DMS 273 (cell line): ENCODE results near the gene ZBED6.
"Not testable (repeated sequence)": the region's sequence is repeated elsewhere in the genome, so short reads cannot be mapped to it uniquely, and the experiment has no call there.

ENCODE experiments used
- DNase-seq: peaks from one replicate; lab custom pipeline; 2025; ENCODE audit not compliant: unreplicated experiment; lab: John Stamatoyannopoulos, UW

ZBED6 gene

GRCh38 chr1:203778789-203779188, 16.6 kb upstream of the ZBED6 start:
- DNase-seq: no peak

DNA sequence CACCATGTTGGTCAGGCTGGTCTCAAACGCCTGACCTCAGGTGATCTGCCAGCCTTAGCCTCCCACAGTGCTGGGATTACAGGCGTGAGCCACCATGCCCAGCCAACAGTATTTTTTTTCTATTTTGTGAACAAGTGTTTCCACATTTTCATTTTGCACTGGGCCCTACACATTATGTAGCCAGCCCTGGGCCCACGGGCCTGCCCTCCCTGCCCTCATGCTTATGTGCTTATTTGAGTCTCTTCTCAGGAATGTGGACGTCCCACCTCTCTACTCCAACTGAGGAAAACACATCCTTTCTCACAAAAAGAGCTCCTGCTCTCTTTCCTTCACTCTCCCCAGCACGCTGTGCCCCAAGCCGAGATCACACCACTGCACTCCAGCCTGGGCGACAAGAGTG, 13.5 kb upstream of the ZBED6 start:
- no peak for DNase-seq

DNA sequence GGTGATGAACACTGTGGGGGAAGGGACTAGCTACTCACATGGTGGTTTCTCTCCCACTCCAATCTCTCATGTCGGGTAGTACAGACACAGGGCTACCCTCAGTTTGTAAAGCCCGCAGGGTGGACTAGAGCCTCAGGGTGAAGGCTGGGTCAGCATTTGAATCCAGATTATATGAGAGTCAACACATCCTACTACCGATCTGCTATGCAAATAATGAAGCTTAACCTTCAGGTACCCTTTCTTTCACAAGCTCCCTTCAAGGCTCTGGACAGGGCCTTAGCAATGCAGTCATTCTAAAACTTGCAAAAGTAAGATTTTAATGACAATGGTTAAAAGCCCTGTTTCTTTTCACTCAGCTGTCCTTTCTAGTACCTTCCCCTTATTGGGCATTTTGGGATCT, 5.5 kb upstream of the ZBED6 start:
- DNase-seq: no peak

DNA sequence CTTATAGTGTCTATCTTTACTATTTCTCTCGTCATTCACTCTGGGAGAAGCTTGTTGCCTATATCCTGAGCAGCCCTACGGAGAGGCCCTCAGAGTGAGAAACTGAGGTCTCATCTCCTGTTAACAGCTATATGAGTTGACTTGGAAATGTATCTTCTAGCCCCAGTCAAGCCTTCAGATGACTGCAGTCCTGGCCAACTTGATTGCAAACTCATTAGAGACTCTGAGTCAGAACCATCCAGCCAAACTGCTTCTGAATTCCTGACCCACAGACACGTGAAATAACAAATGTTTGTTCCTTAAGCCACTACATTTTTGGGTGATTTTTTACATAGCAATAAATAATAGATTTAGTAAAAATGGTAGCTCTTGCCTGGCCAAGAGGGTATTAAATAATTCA, 3.9 kb upstream of the ZBED6 start:
- DNase-seq: no peak

- DNase-seq: no peak
Observed at GRCh38 chr1:203792486-203792885, 2.9 kb upstream of the ZBED6 start.

- DNase-seq: not testable (repeated sequence)
Observed at GRCh38 chr1:203793561-203793960, 1.9 kb upstream of the ZBED6 start.

- DNase-seq: no peak
Observed at GRCh38 chr1:203794764-203795440, 521 bp upstream of the ZBED6 start.

- peak; percentile 67 for DNase-seq
Observed at GRCh38 chr1:203796236-203796605, 798 bp downstream of the ZBED6 start.

DNA sequence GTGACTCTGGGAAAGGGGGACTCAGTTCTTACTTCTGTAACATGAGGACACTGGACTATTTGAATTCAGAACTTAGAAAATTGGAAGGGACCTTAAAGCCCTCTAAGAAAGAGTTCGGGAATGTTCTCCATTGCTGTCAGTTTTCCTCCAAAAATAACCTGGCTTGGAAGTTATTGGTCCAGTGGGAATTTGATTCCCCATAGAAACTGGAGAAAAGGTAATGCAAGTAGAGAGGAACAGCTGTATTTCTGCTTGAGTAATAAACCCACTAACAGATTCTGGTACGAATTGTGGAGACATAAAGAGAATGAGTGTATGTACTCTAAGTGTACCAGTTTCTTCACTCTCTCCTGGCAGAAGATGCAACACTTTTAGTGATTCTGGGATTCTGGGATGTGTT, 1.8 kb downstream of the ZBED6 start:
- DNase-seq: no peak

DNA sequence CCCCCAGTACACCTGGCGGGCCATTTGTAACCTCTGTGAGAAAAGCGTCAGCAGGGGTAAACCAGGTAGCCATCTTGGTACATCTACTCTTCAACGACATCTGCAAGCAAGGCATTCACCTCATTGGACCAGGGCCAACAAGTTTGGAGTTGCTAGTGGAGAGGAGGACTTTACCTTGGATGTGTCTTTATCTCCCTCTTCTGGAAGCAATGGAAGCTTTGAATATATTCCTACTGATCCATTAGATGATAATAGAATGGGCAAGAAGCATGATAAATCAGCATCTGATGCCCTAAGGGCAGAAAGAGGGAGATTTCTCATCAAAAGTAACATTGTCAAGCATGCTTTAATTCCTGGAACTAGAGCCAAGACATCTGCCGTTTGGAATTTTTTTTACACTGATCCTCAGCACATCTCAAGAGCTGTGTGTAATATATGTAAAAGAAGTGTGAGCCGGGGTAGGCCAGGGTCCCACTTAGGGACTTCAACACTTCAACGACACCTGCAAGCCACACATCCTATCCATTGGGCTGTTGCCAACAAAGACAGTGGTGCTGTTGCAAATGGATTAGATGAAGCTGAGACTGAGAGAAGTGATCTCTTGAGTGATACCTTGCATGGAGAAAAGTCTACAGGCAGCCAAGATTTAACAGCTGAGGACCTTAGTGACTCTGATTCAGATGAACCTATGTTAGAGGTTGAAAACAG, 2.7 kb downstream of the ZBED6 start:
- DNase-seq: peak; percentile 67

DNA sequence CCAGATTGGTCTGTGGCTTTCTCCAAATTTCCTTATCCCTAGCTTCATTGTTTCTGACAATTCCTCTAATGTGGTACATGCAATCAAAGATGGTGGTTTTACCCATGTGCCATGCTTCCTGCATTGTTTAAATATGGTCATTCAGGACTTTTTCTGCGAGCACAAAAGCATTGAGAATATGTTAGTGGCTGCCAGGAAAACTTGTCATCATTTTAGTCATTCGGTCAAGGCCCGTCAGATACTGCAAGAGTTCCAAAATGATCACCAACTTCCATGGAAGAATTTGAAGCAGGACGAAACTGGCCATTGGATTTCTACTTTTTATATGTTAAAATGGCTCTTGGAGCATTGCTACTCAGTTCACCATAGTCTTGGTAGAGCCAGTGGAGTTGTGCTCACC, 3.7 kb downstream of the ZBED6 start:
- no peak for DNase-seq

GRCh38 chr1:203799971-203800370, 4.5 kb downstream of the ZBED6 start:
- DNase-seq: peak; percentile 65

GRCh38 chr1:203805689-203806088, 10.3 kb downstream of the ZBED6 start:
- DNase-seq: no peak

- DNase-seq: no peak
Observed at GRCh38 chr1:203807196-203807595, 11.8 kb downstream of the ZBED6 start.

DNA sequence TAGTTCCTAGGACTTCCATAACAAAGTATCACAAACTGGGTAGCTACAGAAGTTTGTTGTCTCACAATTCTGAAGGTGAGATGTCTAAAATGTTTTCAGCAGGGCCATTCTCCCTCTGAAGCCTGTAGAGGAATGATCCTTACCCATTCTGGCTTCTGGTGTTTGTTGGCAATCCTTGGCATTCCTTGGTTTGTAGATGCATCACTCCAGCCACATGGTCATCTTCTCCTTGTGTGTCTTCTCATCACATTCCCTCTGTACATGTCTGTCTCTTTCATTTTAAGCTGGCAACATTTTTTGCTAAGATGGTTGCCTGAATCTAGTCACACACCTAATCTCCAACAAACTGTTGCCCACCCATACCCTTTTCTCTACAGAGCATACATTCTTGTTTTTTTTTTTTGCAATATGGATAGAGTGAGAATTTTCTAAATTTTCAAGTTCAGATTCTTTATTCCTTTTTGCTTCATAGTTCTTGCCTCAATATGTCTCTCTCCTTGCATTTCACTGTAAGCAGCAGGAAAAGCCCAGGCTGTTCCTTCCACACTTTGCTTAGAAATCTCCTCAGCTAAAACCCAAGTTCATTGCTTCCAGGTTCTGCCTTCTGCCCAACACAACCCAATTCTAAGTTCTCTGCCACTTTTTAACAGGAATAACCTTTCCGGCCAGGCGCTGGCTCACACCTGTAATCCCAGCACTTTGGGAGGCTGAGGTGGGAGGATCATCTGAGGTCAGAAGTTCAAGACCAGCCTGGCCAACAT, 18.3 kb downstream of the ZBED6 start:
- no peak for DNase-seq

- DNase-seq: no peak
Observed at GRCh38 chr1:203818399-203818798, 23.0 kb downstream of the ZBED6 start.

- DNase-seq: peak; percentile 60
Observed at GRCh38 chr1:203823306-203823705, 27.9 kb downstream of the ZBED6 start.

- DNase-seq: no peak
Observed at GRCh38 chr1:203826175-203826574, 30.8 kb downstream of the ZBED6 start.

DNA sequence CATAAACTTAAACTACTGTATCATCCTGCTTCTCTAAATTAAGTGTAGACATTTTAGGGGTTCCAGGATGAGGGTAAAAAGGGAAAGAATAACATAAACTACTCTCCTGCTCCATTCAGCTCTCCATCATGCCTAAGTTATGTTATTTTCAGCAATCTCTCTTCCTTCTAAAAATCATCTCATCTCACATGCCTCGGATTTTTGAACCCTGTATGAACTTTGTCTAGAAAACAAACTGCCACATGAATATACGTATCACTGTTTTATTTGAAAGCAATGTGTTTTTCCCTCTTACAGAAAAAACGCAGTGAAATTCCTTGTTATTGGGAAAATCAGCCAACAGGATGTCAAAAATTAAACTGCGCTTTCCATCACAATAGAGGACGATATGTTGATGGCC, 32.6 kb downstream of the ZBED6 start:
- no peak for DNase-seq

DNA sequence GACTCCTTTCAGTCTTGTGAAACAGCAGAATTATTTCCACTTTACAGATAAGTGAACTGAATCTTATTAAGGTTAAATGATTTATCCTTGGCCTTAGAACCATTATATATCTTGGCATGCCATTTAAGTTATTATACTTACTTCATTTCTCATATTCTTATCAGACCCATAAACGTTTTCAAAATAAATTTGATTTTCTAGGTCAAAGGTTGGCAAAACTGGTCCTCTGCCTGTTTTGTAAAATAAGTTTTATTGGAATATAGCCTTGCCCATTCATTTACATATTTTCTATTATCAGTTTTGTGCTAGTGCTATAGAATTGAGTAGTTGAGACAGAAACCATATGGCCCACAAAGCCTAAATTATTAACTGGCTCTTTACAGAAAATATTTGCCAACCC, 33.1 kb downstream of the ZBED6 start:
- no peak for DNase-seq

DNA sequence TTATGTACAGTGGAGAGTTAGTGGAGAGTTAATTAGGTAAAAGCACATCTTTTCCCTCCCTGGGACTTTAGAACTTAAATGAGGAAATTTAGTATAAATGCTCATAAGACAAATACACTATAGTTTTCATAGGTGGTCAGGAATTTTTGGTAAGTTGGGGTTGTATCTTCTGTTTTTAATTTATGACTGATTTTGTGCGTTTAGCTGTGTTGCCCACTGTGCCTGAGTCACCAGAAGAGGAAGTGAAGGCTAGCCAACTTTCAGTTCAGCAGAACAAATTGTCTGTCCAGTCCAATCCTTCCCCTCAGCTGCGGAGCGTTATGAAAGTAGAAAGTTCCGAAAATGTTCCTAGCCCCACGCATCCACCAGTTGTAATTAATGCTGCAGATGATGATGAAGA, 33.8 kb downstream of the ZBED6 start:
- not testable (repeated sequence) for DNase-seq

DNA sequence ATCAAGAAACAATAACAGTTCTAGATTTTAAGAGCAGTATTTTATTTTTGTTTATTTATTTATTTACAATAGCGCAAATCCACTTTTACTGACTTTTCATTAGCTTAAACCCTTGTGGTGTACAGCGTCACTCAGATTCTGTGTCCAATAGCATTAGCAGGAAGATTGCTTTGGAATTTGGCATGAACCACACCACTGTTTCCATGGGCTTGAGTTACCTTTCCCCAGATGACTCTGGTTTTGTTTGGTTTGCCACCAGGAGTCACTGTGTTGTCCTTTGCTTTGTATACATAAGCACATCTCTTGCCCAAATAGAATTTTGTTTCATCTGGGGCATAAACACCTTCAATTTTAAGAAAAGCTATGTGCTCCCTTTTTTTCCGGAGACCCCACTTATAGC, 40.1 kb downstream of the ZBED6 start:
- DNase-seq: no peak
